Adrenal gland (tissue), 5 donors: Measurements from ENCODE around the gene HADHA.

ENCODE experiments used
- POLR2A ChIP-seq, 2 donors: fragments of 450-650 bp; IDR thresholded peaks; one replicate each; pipeline ENCODE4 v1.6.1; 2017; ENCODE audit warnings: antibody characterized with exemption in 2 of 2, mild to moderate bottlenecking in 2 of 2, moderate library complexity in 1 of 2
- TF ChIP-seq, protein P1 (sequence below), 6 experiments: fragments of 450-650 bp in 4 of 6; fragments of 200-600 bp in 2 of 6; sonication (generic) in 1 of 6; IDR thresholded peaks; 1 replicate in 5 of 6; 2 replicates in 1 of 6; pipeline versions ENCODE4 v1.5.1 to v1.8.0; 2016 to 2021; ENCODE audit warnings: antibody characterized with exemption in 6 of 6, mild to moderate bottlenecking in 2 of 6, moderate library complexity in 1 of 6
- donor health status: DM: no; HTN: no; CAD: no.

DNA sequence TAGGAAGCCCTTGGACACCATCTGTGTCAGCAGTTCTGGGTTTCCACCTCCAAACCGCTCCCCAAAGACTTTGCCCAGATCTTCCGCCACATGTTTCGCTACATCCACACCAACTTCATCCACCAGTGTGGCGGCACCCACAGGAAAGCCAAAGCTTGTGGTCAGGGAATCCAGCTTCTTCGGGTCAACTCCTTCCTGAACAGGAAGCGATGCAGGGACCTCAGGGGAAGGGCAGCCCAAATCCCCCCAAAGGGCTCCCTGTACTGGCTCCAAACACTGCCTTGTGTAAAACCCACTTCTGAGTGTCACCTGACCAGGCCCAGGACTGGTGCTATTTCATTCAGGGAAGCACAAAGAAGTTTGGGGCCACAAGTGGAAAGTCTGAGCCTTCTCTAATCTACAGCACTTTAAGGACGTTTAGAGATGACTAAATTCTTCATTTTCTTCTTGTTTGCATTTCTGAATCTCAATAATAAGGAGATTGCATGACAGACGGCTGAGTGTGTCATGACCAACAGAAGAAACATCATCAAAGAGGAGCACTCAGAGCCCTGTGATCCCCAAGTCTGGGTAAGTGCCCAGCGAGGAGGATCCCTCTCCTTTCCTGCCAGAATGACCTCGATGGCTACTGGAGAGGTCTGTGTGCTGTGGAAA is 50.7 kb downstream of the HADHA start:
- TF ChIP-seq POLR2A (IDR thresholded peaks at IDR 0.05): no peak
- TF ChIP-seq, protein P1, sequence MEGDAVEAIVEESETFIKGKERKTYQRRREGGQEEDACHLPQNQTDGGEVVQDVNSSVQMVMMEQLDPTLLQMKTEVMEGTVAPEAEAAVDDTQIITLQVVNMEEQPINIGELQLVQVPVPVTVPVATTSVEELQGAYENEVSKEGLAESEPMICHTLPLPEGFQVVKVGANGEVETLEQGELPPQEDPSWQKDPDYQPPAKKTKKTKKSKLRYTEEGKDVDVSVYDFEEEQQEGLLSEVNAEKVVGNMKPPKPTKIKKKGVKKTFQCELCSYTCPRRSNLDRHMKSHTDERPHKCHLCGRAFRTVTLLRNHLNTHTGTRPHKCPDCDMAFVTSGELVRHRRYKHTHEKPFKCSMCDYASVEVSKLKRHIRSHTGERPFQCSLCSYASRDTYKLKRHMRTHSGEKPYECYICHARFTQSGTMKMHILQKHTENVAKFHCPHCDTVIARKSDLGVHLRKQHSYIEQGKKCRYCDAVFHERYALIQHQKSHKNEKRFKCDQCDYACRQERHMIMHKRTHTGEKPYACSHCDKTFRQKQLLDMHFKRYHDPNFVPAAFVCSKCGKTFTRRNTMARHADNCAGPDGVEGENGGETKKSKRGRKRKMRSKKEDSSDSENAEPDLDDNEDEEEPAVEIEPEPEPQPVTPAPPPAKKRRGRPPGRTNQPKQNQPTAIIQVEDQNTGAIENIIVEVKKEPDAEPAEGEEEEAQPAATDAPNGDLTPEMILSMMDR (IDR thresholded peaks at IDR 0.05): no peak
